Hepatocyte (in vitro differentiated cells): ENCODE data around the gene SH2D7.

Experiments
- CTCF ChIP-seq: fragments of 200-600 bp; sonication (generic); IDR thresholded peaks from 2 replicates; pipeline ENCODE4 v1.5.1; 2016; ENCODE audit warnings: antibody characterized with exemption, mild to moderate bottlenecking; ENCODE audit not compliant: poor library complexity
- EZH2 ChIP-seq: fragments of 200-600 bp; sonication (generic); IDR thresholded peaks from 2 replicates; pipeline ENCODE4 v1.6.1; 2016; ENCODE audit warnings: antibody characterized with exemption, mild to moderate bottlenecking, borderline replicate concordance

GRCh38 chr15:78051596-78051995 lies 40.8 kb upstream of the SH2D7 start:
- TF ChIP-seq CTCF (no peak), EZH2 (no peak)
